Prostate gland (tissue), 2 donors: ENCODE measurements around the gene CFAP100. TPM values are rescaled to one million over a fixed set of nuclear protein-coding genes. Genes with fewer than 3 reads are reported as not detected.

Source experiments
- DNase-seq: peaks from one replicate; pipeline ENCODE4 v3.0.0-alpha.2; 2019; ENCODE audit warnings: low spot score
- H3K27ac ChIP-seq, 2 donors: fragments of 200-600 bp; sonication (generic); 2 replicates each; pipeline ENCODE4 v1.5.1; 2017 to 2019
- H3K27me3 ChIP-seq: fragments of 200-600 bp; sonication (generic); replicated peaks from 2 replicates; pipeline ENCODE4 v1.5.1; 2019; ENCODE audit not compliant: insufficient read depth
- H3K36me3 ChIP-seq, 2 donors: fragments of 200-600 bp; sonication (generic); 1 replicate in 1 of 2; 2 replicates in 1 of 2; pipeline versions ENCODE4 v1.5.1 to v1.8.1; 2017 to 2019
- H3K4me1 ChIP-seq: fragments of 200-600 bp; sonication (generic); replicated peaks from 2 replicates; pipeline ENCODE4 v1.5.1; 2019
- H3K4me3 ChIP-seq, 2 donors: fragments of 200-600 bp; sonication (generic); 2 replicates each; pipeline ENCODE4 v1.5.1; 2017 to 2019
- H3K9me3 ChIP-seq: fragments of 200-600 bp; sonication (generic); 2 replicates; pipeline ENCODE4 v1.5.1; 2017
- POLR2A ChIP-seq: fragments of 450-650 bp; IDR thresholded peaks from one replicate; pipeline ENCODE4 v1.6.1; 2016; ENCODE audit warnings: antibody characterized with exemption, mild to moderate bottlenecking
- POLR2AphosphoS5 ChIP-seq: sonication (generic); formaldehyde crosslinking; IDR thresholded peaks from one replicate; pipeline ENCODE4 v1.6.1; 2017; ENCODE audit warnings: antibody characterized with exemption
- WGBS: methylation state at CpG from one replicate; pipeline ENCODE4 v1.1.5; 2018; 5-methylcytosine and 5-hydroxymethylcytosine counted together
- intact Hi-C: fragments of 100-400 bp; cut with DNase I; formaldehyde crosslinking; loops from one replicate; pipeline ENCODE4 v1.14.2; 2022
- total RNA-seq, 2 donors: library from RNA; depleted of rRNA; stranded (reverse); fragments of >200 nt; gene quantifications; one replicate each; pipeline ENCODE4 v1.1.0, GENCODE V29; 2016
- TF ChIP-seq, protein P1 (sequence below), 4 experiments: fragments of 200-600 bp in 2 of 4; fragments of 450-650 bp in 2 of 4; sonication (generic) in 2 of 4; IDR thresholded peaks; 1 replicate in 3 of 4; 2 replicates in 1 of 4; pipeline ENCODE4 v1.5.1; 2016 to 2019; ENCODE audit warnings: antibody characterized with exemption in 4 of 4, mild to moderate bottlenecking in 2 of 4, moderate library complexity in 2 of 4

The CFAP100 gene
- total RNA-seq, 2 donors from 2014 or later = 2.3 TPM; not detected in 1

DNA sequence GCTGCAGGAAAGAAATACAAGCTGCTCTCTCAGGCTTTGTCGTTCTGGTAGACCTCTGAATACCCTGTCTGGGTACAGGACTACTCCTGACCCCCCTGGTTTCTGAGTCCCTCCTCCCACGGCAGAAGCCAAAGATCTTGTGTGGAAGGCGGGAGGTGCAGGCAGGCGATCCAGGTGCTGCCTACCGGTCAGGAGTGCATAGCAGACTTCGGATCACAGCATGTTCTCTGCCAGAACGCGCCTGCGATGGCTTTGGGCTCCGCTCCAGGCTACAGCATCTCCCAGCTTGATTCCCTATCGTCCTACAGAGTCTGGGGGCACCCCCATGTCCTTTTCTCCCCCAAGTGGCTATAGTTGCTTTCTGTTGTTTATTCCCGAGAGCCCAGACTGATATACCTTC is 2.5 kb upstream of the CFAP100 start:
- Histone ChIP-seq H3K4me1 (no peaks in the 10 kb centered on the region), H3K4me3 (no peak overlapping the region), H3K9me3 (no peaks in the 10 kb centered on the region), H3K27me3 (no peaks in the 10 kb centered on the region), H3K27ac (no peak overlapping the region), H3K36me3 (no peaks in the 10 kb centered on the region)
- intact Hi-C loops = no loop called here
- TF ChIP-seq POLR2AphosphoS5 = no peak
- TF ChIP-seq, protein P1, sequence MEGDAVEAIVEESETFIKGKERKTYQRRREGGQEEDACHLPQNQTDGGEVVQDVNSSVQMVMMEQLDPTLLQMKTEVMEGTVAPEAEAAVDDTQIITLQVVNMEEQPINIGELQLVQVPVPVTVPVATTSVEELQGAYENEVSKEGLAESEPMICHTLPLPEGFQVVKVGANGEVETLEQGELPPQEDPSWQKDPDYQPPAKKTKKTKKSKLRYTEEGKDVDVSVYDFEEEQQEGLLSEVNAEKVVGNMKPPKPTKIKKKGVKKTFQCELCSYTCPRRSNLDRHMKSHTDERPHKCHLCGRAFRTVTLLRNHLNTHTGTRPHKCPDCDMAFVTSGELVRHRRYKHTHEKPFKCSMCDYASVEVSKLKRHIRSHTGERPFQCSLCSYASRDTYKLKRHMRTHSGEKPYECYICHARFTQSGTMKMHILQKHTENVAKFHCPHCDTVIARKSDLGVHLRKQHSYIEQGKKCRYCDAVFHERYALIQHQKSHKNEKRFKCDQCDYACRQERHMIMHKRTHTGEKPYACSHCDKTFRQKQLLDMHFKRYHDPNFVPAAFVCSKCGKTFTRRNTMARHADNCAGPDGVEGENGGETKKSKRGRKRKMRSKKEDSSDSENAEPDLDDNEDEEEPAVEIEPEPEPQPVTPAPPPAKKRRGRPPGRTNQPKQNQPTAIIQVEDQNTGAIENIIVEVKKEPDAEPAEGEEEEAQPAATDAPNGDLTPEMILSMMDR (IDR thresholded peaks at IDR 0.05) = no peak
- TF ChIP-seq POLR2A = no peak
- no peak for DNase-seq
- 60% methylated on average over 12 of the region's 12 CpGs for WGBS

DNA sequence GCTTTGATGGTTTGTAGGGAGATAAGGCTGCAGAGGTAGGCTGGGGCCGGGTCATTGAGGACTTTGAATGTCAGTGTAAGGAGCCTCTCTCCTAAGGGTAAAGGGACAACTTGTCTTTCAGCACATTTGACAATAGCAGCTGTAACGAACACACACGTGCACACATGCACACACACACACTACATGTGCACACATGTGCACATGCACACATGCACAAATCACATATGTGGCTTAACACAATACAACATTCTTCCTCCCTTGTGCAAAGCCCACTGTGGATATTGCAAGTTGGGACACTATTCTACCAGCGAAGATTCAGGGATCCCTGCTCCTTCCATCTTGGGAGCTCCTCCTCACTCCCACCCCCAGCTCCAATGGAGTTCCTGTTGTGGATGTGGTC is 1.1 kb upstream of the CFAP100 start:
- H3K9me3 ChIP-seq = no peaks in the 10 kb centered on the region
- TF ChIP-seq, protein P1 (IDR thresholded peaks at IDR 0.05) = no peak
- TF ChIP-seq POLR2A = no peak
- no peak for TF ChIP-seq POLR2AphosphoS5
- DNase-seq = no peak
- no peaks in the 10 kb centered on the region for H3K4me1 ChIP-seq
- WGBS = 92% methylated on average over 4 of the region's 4 CpGs
- no peak overlapping the region for H3K4me3 ChIP-seq
- no peaks in the 10 kb centered on the region for H3K27me3 ChIP-seq
- no peak overlapping the region for H3K27ac ChIP-seq
- no peaks in the 10 kb centered on the region for H3K36me3 ChIP-seq
- intact Hi-C loops = no loop called here

GRCh38 chr3:126394977-126395321 is 240 bp downstream of the CFAP100 start:
- Histone ChIP-seq H3K27ac (no peak overlapping the region), H3K36me3 (no peaks in the 10 kb centered on the region), H3K4me3 (no peak overlapping the region), H3K27me3 (no peaks in the 10 kb centered on the region), H3K4me1 (no peaks in the 10 kb centered on the region), H3K9me3 (no peaks in the 10 kb centered on the region)
- intact Hi-C loops = no loop called here
- DNase-seq = no peak
- WGBS = 14% methylated on average over 29 of the region's 30 CpGs
- TF ChIP-seq POLR2AphosphoS5 (no peak), POLR2A (no peak)
- TF ChIP-seq, protein P1 (IDR thresholded peaks at IDR 0.05) = no peak

DNA sequence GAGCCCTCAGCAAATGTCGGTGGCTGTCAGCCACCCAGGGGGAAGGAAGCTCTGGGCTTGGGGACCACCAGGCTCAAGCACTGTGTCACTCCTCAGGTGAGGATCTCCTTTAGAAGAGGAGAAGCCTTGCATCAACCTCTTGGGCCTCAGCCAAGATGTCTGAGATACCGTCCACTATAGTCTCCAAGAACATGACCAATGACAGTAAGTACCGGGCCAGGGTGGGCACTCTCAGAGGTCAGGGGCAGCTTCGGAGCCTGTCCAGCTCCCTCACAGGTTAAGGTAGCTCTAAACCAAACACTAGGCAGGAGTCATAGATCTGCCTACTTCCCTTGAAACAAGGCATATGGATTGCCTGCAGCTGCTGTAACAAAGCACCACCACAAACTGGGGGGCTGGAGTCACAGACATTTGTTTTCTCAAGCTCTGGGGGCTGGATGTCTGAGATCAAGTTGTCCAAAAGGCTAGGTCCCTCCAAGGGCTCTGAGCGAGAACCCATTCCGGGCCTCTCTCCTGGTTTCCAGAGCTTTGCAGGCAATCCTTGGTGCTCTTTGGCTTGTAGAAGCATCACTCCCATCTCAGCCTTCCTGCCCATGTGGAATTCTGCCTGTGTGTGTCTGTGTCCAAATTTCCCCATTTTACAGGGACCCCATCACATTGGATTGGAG is 1.3 kb downstream of the CFAP100 start:
- intact Hi-C loops = no loop called here
- no peak overlapping the region for H3K27ac ChIP-seq
- 97% methylated on average over 6 of the region's 6 CpGs for WGBS

DNA sequence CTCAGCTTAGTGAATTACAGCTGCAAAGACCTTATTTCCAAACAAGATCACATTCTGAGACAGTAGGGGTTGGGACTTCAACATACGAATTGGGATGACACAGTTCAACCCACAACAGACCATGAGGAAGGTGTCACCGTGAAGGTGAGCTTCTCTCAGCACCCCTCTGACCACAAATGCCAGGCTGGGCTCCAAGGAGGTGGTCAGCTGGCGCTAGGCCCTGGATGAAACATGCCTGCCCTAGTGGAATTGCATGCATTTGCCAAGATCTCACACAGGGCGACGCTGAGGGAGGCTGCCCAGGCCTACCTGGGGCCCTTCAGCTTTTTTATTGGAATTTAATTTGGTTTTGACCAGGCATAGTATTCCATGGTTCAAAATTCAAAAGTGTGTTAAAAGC is 1.8 kb downstream of the CFAP100 start:
- no peak for DNase-seq

More for the DNA sequence above, 1.3 kb downstream of the CFAP100 start:
- Histone ChIP-seq H3K4me1 (no peaks in the 10 kb centered on the region), H3K36me3 (no peaks in the 10 kb centered on the region), H3K27me3 (no peaks in the 10 kb centered on the region), H3K9me3 (no peaks in the 10 kb centered on the region), H3K4me3 (no peak overlapping the region)
- TF ChIP-seq POLR2AphosphoS5 (no peak), POLR2A (no peak)
- TF ChIP-seq, protein P1 (IDR thresholded peaks at IDR 0.05) = no peak
- no peak for DNase-seq

More for the DNA sequence above, 1.8 kb downstream of the CFAP100 start:
- no peak for TF ChIP-seq POLR2AphosphoS5
- TF ChIP-seq POLR2A = no peak
- TF ChIP-seq, protein P1 (IDR thresholded peaks at IDR 0.05) = no peak
- H3K4me1 ChIP-seq = no peaks in the 10 kb centered on the region
- no peaks in the 10 kb centered on the region for H3K27me3 ChIP-seq
- intact Hi-C loops = no loop called here
- H3K4me3 ChIP-seq = no peak overlapping the region
- H3K36me3 ChIP-seq = no peaks in the 10 kb centered on the region
- H3K27ac ChIP-seq = no peak overlapping the region
- 87% methylated on average over 5 of the region's 5 CpGs for WGBS
- H3K9me3 ChIP-seq = no peaks in the 10 kb centered on the region
